GM21529 (cell line): ENCODE data around the gene NEO1.
"Not testable (repeated sequence)": the region's sequence is repeated elsewhere in the genome, so short reads cannot be mapped to it uniquely, and the experiment has no call there.

Experiments used
- ATAC-seq: cut with Tn5 transposase; IDR thresholded peaks from one replicate; pipeline ENCODE4 v1.9.1; 2021; ENCODE audit not compliant: unreplicated experiment

Gene NEO1

GRCh38 chr15:73139744-73140553 lies 87.7 kb downstream of the NEO1 start:
- ATAC-seq: no peak

DNA sequence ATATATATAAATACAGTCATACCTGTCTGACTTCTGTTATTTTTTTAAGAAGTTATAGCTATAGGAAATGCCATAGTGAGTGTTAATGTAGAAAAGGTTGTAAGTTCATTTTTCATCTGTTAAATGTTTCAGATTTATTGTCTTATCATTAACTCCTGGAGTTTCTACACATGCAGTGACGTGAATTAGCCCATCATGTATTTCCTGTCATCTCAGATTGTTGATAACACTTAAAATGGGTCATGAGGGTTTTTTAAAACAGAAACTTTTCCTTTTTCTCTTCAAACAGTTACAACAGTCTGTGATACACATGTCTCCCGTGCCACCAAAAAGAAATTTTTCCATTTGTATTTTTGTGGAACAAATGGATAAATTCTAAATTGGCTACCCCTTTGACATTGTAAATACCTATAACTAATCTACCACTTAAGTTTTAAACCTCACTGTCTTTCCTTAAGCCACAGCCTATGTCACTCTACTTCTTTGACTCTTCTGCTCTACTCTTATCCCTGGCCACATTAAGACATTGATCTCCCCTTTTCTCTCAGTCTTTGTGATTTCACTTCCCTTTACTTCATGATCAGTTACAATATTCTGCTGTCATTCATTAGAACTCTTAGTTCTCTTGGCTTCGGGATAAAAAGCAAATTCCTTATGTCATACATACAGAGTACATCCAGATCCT lies 89.1 kb downstream of the NEO1 start:
- ATAC-seq: no peak

DNA sequence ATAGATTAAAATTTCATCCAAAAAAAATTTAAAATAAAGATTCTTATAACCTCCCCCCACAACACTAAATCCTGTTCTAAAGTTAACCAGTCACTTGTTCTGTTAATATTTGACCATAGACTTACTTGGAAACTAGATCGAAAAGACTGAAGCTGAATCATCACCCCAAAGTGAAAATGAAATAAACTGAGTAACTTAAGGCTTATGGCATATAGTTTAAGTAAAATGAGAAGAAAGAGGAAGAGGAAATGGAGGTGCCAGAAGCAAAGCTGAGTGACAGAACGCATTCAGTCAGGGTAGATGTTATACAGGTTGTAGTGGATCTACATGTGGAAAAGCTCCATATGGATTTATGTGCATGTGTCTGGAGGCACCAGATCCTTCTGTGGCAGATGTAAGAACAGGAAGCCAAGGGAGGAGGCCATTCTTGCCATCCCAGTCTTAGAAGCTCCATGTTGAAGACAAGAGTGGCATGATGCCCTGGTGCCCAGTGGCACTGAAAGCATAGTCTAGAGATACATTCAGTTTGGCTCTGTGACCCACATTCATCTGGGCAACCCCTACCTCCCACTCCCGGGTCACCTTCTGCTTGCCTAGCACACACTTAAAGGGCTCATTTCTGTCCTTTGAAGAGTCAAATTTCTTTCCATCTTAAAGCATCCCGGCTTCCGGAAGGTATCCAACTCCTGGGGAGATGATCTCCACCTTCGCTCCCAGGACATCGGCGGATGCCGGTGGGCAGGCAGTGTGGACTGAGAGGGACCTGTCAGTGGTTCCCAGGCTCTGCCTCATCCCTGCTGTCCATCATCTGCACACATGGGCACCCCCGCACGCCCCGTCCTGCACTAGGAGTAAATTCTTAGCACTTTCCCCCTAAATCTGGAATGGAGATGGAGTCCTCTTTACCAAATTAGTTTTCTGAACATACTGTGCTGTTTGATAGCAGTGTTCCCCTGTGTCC lies 90.8 kb downstream of the NEO1 start:
- no peak for ATAC-seq

DNA sequence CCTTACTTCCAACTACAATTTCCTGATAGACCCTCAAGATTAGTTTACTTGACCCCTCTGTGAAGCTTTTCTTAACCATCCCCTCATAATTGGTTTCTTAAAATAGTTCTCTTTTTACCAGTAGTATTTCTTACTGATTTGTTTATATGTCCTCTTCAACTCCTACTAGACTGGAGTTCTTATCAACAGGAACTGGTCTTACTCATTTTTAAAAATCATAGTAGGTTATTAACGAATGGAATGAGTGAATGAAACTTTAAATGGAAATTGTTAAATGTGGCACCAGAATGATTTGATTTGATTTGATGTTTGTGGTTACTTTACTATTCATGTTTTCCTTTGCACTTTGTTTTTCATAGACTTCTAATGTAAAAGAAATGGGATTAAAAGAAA lies 91.5 kb downstream of the NEO1 start:
- no peak for ATAC-seq

DNA sequence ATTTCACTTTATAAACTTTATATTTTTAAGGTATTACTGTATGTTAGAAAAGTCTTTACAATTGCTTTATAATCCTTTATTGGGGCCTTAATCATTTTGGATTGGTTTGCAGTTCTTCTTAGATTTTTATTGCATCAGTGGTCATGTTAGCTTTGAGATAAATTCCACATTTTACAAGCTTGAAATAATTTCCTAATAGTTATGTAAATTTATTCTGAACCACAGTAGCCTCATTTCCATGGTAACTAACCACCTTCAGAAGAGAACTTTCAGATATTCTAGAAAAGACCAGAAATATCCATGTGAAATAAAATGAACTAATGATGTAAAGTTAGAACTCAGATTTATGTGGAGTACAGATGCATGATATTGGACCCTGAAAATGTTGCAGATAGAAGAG lies 94.2 kb downstream of the NEO1 start:
- no peak for ATAC-seq

GRCh38 chr15:73150831-73151230 lies 98.6 kb downstream of the NEO1 start:
- no peak for ATAC-seq

DNA sequence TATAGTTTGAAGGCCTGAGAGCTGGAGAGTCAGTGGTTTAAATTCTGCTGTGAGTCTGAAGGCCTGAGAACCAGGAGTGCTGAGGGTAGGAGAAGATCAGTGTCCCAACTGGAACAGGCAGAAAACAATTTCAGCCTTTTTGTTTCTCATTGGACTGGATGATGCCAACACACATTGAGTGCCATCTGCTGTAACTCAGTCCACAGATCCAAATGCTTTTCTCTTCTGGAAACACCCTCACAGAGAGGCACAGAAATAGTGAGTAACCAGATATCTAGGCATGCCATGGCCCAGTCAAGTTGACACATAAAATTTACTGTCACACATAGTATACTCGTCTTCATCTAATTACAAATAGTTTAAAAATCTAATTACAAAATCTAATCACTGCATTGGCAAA lies 100.8 kb downstream of the NEO1 start:
- ATAC-seq: no peak

DNA sequence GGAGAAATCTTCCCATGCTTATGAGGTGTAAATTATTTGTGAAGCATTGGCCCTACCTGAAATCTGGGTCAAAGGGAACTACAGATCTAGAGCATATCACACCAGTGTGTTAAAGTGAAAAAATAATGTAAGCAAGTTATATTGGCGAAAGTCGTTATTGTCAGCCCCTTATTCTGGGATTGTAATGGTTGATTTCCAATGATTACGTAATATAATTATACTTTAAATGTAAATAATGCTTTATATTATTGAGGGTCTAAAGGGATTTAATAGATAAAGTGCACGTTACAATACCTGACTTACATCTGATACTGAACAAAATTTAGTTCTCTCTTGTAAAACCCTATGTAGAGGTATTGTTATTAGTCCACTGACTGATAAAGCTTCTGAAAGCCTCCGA lies 101.2 kb downstream of the NEO1 start:
- ATAC-seq: no peak

GRCh38 chr15:73156431-73157191 lies 104.3 kb downstream of the NEO1 start:
- ATAC-seq: no peak

GRCh38 chr15:73161546-73161945 lies 109.3 kb downstream of the NEO1 start:
- ATAC-seq: no peak

DNA sequence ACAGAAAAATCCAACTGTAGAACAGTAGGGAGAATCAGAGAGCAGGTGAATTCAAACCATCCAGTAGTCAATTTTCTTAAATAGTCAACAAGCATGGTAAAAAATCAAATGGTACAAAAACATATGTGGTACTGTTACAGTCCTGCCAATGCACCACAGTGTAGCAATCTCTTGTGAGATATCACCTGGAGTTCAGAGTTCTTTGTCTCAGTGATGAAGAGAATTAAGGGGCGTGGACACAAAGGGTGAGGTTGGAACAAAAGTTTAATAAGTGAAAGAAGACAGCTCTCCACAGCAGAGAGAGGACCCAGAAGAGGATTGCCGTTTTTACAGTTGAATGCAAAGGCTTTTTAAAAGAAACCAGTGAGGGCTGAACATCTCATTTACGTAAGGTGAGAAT lies 113.2 kb downstream of the NEO1 start:
- no peak for ATAC-seq

DNA sequence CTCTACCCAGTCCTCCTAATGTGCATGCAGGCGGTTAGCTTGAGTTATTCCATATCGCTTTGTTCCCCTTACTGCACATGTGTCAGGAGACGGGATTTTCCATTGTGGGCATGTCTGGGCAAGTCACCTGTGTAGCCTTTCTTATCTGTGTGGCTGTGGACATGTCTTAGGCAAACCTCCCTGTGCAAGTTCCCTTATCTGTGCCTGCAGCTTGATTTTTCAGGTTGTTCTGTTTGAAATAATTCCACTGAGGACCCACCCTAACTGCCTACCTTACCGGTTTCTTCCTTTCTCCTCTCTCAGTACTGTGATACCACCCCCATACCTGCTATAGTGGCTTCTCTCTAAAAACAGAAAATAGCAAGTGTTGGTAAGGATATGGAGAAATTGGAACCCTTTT lies 113.6 kb downstream of the NEO1 start:
- no peak for ATAC-seq

- not testable (repeated sequence) for ATAC-seq
Observed at GRCh38 chr15:73166711-73167110, 114.4 kb downstream of the NEO1 start.

DNA sequence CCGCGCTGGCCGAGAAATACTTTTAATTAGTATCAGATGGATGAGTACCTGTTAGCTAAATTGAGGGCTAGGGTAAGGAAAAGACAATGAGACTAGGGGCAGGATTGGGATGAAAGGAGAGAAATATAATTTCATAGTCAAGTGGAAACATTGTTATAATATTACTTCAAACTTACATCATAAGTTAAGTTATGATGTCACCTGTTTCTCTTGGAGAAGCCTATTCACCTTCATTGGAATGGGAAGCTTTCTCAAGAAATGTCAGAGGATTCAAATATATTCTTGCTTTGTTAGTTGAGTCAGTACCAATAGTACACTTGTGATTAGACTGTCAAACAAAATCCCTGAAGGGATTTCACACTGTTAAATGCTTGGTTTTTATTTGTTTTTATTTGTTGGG lies 116.2 kb downstream of the NEO1 start:
- no peak for ATAC-seq

DNA sequence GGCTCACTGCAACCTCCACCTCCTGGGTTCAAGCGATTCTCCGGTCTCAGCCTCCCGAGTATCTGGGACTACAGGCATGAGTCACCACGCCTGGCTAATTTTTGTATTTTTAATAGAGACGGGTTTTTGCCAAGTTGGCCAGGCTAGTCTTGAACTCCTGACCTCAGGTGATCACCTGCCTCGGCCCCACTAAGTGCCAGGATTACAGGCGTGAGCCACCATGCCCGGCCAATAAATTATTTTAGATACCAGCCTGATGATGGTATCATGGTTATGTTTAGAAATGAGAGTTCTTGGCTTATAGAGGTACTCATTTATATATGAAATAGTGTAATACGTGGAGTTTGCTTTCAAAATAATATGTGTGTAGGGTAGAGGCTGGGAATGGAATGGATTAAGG lies 119.4 kb downstream of the NEO1 start:
- ATAC-seq: no peak

- no peak for ATAC-seq
Observed at GRCh38 chr15:73172508-73172907, 120.2 kb downstream of the NEO1 start.

GRCh38 chr15:73174171-73174570 lies 121.9 kb downstream of the NEO1 start:
- ATAC-seq: no peak

- no peak for ATAC-seq
Observed at GRCh38 chr15:73175382-73175781, 123.1 kb downstream of the NEO1 start.

DNA sequence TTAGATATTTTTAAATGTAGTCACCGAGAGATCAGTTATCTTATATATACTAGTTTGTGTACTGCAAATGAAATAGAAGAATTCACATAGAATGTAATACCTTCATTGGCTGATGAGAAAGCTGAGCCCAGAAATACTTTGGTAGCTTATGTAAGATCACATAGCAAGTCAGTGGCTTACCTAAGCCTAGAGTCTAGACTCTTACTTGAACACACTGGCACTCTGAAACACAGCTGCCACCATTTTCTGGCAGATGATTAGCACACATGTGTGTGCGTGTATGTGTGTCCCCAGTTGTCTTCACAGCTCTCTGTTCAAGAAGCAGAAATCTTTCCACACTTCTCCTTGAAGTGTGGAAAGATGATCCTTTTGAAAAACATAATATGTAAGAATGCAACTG lies 124.3 kb downstream of the NEO1 start:
- ATAC-seq: no peak

- ATAC-seq: no peak
Observed at GRCh38 chr15:73183071-73183470, 130.8 kb downstream of the NEO1 start.

GRCh38 chr15:73190189-73190601 lies 137.9 kb downstream of the NEO1 start:
- no peak for ATAC-seq
